GDM1 (cell line): ENCODE measurements around the gene MMEL1.
"Not testable (repeated sequence)": the region's sequence is repeated elsewhere in the genome, so short reads cannot be mapped to it uniquely, and the experiment has no call there.

Experiments used
- DNase-seq: peaks from one replicate; lab custom pipeline; 2025; lab: John Stamatoyannopoulos, UW

The MMEL1 gene, protein sequence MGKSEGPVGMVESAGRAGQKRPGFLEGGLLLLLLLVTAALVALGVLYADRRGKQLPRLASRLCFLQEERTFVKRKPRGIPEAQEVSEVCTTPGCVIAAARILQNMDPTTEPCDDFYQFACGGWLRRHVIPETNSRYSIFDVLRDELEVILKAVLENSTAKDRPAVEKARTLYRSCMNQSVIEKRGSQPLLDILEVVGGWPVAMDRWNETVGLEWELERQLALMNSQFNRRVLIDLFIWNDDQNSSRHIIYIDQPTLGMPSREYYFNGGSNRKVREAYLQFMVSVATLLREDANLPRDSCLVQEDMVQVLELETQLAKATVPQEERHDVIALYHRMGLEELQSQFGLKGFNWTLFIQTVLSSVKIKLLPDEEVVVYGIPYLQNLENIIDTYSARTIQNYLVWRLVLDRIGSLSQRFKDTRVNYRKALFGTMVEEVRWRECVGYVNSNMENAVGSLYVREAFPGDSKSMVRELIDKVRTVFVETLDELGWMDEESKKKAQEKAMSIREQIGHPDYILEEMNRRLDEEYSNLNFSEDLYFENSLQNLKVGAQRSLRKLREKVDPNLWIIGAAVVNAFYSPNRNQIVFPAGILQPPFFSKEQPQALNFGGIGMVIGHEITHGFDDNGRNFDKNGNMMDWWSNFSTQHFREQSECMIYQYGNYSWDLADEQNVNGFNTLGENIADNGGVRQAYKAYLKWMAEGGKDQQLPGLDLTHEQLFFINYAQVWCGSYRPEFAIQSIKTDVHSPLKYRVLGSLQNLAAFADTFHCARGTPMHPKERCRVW

DNA sequence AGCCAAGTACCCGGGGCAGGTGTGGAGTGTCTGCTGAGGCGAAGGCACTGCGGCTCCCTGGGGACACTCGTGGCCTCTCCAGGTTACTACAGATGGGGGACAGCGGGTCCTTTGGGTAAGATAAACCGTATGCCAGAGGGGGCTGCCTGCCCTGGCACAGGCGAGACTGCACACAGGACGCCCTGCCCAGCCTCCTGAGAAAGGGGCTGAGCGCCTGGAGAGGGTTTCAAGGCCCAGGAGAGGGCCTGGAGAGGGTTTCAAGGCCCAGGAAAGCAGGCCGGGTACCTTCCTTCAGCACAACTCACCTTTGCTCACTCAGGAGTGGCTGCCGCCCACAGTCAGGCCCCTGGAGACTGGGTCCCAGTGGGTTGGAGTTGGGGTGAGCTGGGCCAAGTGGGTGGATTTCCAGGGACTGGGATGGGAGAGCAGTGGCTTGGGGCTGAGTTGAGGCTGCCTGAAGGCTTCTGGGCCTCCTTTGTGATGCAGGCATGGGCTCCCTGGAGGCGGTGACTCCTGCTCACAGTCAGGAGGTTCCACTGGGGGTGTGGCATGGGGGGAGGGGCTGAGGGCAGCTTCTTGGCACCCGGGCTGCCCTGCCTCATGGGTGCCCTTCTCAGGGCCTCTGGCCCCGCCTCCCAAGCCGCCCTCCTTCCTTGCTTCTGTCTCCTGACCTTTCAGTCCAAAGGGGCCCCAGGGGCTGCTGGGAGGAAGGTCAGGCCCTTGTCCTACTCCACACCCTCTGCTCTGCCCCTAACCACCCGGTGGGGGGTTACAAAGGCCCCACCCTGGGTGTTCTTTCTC lies at the start of gene MMEL1:
Gene MMEL1, minus strand, starts transcription at position 456 of the 801 bp plus-strand sequence. CDS start 3,532 bp downstream, outside the sequence.
- DNase-seq, result no peak

DNA sequence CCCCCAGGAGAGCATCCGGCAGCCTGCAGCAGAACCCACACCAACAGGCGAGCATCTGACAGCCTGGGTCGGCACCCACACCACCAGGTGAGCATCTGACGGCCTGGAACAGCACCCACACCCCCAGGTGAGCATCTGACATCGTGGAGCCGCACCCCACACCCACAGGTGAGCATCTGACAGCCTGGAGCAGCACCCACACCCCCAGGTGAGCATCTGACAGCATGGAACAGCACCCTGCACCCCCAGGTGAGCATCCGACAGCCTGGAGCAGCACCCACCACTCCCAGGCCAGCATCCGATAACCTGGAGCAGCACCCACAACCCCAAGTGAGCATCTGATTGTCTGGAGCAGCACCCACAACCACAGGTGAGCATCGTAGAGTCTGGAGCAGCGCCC lies 43.9 kb upstream of the MMEL1 start:
- DNase-seq, result not testable (repeated sequence)

DNA sequence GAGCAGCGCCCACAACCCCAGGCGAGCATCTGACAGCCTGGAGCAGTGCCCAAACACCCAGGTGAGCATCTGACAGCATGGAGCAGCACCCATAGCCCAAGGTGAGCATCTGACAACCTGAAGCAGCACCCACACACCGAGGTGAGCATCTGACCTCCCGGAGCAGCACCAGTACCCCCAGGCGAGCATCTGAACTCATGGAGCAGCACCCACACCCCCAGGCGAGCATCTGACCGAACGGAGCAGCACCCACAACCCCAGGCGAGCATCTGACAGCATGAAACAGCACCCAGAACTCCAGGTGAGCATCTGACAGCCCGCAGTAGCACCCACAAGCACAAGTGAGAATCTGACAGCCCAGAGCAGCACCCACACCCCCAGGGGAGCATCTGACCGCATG lies 38.8 kb upstream of the MMEL1 start:
- DNase-seq, result not testable (repeated sequence)

DNA sequence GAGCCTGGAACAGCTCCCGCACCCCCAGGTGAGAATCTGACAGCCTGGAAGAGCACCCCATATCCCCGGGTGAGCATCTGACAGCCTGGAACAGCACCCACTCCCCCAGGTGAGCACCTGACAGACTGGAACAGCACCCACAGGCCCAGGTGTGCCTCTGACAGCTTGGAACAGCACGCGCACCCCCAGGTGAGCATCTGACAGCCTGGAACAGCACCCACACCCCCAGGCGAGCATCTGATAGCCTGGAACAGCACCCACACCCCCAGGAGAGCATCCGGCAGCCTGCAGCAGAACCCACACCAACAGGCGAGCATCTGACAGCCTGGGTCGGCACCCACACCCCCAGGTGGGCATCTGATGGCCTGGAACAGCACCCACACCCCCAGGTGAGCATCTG lies 27.0 kb upstream of the MMEL1 start:
- not testable (repeated sequence) for DNase-seq

DNA sequence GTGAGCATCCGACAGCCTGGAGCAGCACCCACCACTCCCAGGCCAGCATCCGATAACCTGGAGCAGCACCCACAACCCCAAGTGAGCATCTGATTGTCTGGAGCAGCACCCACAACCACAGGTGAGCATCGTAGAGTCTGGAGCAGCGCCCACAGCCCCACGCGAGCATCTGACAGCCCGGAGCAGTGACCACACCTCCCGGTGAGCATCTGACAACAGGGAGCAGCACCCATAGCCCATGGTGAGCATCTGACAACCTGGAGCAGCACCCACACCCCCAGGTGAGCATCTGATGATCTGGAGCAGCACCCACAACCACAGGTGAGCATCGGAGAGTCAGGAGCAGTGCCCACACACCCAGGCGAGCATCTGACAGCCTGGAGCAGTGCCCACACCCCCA lies 25.1 kb upstream of the MMEL1 start:
- not testable (repeated sequence) for DNase-seq

DNA sequence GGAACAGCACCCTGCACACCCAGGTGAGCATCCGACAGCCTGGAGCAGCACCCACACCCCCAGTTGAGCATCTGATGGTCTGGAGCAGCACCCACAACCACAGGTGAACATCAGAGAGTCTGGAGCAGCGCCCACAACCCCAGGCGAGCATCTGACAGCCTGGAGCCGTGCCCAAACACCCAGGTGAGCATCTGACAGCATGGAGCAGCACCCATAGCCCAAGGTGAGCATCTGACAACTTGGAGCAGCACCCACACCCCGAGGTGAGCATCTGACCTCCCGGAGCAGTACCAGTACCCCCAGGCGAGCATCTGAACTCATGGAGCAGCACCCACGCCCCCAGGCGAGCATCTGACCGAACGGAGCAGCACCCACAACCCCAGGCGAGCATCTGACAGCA lies 24.3 kb upstream of the MMEL1 start:
- DNase-seq, result not testable (repeated sequence)

DNA sequence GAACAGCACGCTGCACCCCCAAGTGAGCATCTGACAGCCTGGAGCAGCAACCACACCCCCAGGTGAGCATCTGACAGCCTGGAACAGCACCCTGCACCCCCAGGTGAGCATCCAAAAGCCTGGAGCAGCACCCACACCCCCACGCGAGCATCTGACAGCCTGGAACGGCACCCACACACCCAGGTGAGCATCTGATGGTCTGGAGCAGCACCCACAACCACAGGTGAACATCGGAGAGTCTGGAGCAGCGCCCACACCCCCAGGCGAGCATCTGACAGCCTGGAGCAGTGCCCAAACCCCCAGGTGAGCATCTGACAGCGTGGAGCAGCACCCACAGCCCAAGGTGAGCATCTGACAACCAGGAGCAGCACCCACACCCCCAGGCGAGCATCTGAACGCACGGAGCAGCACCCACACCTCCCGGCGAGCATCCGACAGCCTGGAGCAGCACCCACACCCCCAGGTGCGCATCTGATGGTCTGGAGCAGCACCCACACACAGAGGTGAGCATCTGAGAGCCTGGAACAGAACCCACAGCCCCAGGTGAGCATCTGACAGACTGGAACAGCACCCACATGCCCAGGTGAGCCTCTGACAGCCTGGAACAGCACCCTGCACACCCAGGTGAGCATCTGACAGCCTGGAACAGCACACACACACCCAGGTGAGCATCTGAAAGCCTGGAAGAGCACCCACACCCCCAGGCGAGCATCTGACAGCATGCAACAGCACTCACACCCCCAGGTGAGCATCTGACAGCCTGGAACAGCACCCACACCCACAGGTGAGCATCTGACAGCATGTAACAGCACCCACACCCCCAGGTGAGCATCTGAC lies 23.0 kb upstream of the MMEL1 start:
- DNase-seq, result not testable (repeated sequence)

DNA sequence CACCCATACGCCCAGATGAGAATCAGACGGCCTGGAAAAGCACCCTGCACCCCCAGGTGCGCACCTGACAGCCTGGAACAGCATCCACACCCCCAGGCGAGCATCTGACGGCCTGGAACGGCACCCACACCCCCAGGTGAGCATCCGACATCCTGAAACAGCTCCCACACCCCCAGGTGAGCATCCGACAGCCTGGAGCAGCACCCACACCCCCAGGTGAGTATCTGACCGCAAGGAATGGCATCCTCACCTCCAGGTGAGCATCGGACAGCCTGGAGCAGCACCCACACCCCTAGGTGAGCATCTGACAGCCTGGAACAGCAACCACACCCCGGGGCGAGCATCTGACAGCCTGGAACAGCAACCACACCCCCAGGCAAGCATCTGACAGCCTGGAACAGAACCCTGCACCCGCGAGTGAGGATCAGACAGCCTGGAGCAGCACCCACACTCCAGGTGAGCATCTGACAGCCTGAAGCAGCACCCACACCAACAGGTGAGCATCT lies 21.7 kb upstream of the MMEL1 start:
- DNase-seq, result not testable (repeated sequence)

DNA sequence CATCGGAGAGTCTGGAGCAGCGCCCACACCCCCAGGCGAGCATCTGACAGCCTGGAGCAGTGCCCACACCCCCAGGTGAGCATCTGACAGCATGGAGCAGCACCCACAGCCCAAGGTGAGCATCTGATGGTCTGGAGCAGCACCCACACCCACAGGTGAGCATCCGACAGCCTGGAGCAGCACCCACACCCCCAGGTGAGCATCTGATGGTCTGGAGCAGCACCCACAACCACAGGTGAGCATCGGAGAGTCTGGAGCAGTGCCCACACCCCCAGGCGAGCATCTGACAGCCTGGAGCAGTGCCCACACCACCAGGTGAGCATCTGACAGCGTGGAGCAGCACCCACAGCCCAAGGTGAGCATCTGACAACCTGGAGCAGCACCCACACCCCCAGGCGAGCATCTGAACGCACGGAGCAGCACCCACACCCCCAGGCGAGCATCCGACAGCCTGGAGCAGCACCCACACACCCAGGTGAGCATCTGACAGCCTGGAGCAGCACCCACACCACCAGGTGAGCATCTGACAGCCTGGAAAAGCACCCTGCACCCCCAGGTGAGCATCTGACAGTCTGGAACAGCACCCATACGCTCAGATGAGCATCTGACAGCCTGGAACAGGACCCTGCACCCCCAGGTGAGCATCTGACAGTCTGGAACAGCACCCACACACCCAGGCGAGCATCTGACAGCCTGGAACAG lies 21.1 kb upstream of the MMEL1 start:
- DNase-seq, result not testable (repeated sequence)

DNA sequence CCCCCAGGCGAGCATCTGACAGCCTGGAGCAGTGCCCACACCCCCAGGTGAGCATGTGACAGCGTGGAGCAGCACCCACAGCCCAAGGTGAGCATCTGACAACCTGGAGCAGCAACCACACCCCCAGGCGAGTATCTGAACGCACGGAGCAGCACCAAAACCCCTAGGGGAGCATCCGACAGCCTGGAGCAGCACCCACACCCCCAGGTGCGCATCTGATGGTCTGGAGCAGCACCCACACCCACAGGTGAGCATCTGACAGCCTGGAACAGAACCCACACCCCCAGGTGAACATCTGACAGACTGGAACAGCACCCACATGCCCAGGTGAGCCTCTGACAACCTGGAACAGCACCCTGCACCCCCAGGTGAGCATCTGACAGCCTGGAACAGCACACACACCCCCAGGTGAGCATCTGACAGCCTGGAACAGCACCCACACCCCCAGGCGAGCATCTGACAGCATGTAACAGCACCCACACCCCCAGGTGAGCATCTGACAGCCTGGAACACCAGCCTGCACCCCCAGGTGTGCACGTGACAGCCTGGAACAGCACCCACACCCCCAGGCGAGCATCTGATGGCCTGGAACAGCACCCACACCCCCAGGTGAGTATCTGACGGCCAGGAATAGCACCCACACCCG lies 20.2 kb upstream of the MMEL1 start:
- not testable (repeated sequence) for DNase-seq

DNA sequence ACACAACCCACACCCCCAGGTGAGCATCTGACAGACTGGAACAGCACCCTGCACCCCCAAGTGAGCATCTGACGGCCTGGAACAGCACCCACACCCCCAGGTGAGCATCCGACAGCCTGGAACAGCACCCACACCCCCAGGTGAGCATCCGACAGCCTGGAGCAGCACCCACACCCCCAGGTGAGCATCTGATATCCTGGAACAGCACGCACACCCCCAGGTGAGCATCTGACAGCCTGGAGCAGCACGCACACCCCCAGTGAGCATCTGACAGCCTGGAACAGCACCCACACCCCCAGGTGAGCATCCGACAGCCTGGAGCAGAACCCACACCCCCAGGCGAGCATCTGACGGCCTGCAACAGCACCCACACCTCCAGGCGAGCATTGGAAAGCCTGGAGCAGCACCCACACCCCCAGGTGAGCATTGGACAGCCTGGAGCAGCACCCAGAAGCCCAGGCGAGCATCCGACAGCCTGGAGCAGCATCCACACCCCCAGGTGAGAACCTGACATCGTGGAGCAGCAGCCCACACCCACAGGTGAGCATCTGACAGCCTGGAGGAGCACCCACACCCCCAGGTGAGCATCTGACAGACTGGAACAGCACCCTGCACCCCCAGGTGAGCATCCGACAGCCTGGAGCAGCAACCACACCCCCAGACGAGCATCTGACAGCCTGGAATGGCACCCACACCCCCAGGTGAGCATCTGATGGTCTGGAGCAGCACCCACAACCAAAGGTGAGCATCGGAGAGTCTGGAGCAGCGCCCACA lies 19.5 kb upstream of the MMEL1 start:
- DNase-seq, result not testable (repeated sequence)

DNA sequence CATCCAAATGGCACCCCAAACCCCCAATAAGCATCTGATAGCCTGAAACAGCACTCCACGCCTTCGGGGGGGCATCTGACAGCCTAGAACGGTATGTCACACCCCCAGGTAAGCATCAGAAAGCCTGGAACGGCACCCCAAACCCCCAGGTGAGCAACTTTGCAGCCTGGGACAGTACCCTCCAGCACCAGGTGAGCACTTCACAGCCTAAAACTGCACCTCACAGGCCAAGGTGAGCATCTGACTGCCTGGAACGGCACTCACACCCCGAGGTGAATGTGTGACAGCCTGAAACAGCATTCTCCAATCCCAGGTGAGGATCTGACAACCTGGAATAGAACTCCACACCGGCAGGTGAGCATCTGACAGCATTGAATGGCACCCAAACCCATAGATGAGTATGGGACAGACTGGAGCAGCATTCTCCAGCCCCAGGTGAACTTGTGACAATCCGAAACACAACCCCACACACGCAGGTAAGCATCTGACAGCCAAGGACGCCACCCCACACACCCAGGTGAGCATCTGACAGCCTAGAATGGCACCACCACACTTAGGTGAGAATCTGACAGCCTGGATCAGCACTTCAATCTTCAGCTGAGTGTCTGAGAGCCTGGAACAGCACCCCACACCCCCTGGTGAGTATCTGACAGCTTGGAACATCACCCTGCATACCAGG lies 18.3 kb upstream of the MMEL1 start:
- DNase-seq, result no peak

DNA sequence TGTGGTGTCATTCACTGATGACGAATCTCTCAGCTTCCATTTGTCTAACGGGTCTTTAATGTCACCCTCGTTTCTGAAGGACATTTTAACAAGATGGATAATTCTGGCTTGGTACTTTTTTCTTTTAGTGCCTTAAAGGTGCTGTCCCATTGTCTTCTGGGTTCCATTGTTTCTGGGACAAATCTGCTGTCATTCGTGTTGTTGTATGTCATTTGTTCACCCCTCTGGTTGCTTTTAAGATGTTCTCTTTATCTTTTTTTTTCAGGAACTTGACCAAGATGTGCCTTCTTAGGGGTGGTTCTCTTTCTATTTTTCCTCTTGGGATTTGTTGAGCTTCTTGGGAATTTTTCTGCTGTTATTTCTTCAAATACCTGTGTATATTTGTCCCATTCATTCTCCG lies 14.0 kb upstream of the MMEL1 start:
- no peak for DNase-seq

DNA sequence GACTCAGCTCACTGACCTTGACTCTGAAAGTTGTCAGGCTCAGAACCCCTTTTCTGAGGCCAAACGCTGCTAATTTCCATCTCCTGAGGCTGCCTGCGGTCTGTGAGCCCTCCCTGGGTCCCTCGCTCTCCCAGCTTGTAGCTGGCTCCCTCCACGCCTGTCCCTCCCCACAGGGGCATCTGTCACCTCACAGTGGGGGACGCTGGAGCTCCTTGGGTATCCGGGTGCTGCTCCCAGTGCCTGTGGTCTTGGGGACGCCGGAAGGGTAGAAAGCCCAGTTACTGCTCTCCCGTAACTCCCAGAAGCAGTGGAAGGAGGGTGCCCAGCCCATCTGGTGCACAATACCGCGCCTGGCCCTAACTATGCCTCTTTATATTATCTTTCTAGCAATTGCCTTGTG lies 13.0 kb upstream of the MMEL1 start:
- DNase-seq, result no peak

DNA sequence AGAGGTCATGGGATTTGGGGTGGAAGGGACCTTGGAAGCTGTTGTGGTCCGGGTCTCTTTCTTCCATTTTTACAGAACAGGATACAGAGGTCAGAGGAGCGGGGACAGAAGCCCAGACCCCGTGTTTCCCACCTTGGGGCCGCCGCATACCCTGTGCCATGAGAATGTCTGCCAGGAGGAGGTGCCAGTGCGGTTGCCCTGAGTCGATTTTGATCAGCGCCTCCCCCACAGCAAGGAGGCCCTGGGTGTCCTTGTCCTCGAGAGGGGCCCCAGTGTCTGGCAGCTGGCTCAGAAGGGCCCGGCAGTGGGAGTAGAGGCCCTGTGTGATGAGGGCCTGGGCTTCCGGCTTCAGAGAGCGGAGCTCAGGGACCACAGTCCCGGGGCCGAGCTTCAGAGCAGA lies 12.3 kb upstream of the MMEL1 start:
- DNase-seq, result no peak

DNA sequence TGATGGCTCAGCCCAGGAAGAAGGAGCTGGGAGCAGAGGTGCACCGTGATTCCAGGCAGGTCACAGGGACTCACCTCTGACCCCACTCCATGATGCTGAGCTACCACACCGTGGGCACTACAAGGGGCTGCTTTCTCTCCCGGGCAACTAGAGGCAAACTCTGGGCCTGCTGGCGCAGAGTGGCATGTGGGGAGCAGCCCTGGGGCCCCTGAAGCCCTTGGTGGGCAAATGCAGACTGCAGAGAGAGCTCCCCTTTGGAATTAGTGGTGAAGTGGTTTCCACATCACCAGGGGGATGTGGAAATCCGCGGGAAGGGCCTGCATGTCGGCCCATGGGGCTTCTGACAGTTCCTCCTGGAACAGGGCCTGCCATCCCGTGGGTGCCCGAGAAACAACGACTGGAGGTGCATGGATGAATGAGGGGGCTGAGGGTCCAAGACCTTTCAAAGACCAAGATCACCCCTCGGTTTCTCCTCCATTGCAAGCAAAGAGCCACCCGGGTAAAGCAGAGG lies 11.8 kb upstream of the MMEL1 start:
- no peak for DNase-seq

DNA sequence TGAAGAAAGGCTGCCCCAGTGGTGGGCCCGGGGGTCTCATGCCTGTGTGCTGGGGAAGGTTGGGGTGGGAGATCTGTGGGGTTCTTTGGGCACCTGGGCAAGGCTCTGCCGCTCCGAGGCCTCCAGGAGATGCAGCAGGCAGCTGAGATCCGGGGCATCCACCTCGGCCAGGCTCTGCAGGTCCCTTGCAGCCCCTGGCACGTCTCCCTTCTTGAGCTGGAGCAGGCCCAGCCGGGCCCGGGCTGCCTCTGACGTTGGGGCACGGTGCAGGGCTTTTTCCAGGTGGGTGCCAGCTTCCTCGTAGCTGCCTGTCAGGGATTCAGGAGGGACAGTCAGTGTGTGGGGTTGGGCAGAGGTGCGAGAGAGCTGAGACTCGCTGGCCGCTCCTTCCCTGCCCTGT lies 11.4 kb upstream of the MMEL1 start:
- no peak for DNase-seq

DNA sequence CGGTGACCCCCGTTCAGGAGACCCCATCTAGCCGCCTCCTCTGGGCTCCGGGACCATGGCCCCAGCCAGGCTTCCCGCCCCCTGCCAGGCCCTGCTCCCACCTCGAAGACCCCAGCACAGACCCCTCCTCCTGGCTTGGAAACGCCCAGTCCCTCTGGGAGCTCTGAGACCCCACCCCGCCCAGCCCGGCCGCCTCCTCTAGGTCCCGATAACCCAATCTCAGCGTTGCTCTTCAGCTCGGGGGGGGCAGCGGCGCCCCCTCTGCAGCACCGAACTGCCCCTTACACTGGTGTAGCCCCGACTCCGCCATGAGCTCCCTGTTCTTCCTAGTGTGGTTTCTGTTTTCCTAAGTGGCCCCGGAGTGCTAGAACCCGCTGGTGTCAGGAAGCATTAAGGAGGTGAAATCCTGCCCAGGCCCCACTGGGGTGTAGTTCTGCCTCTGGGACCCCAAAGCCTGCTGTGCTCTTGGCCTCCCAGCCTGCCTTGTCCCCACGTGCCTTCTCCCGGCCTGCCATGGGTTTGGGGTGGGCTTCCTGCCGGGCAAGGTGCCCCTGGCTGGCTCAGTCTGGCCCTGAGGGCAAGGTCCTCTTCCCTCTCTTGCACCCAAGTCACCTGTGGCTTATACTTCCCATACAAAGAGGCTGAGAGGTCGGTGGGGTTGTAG lies 10.7 kb upstream of the MMEL1 start:
- no peak for DNase-seq
